Epithelial cell of esophagus (primary cell): ENCODE measurements around the gene PLA2G4E.

Experiments
- DNase-seq: peaks from one replicate; pipeline ENCODE4 v3.0.0; 2010; ENCODE audit warnings: low read depth
- H3K4me3 ChIP-seq: 2 replicates; pipeline ENCODE4 v1.5.1; 2011; ENCODE audit warnings: mild to moderate bottlenecking, low read length, control low read depth
- CTCF ChIP-seq: IDR thresholded peaks from 2 replicates; pipeline ENCODE4 v1.5.1; 2011; ENCODE audit warnings: low read depth, mild to moderate bottlenecking, low read length, control low read depth, inconsistent platforms; ENCODE audit not compliant: insufficient read depth; ENCODE audit errors: missing control alignments

Gene PLA2G4E

DNA sequence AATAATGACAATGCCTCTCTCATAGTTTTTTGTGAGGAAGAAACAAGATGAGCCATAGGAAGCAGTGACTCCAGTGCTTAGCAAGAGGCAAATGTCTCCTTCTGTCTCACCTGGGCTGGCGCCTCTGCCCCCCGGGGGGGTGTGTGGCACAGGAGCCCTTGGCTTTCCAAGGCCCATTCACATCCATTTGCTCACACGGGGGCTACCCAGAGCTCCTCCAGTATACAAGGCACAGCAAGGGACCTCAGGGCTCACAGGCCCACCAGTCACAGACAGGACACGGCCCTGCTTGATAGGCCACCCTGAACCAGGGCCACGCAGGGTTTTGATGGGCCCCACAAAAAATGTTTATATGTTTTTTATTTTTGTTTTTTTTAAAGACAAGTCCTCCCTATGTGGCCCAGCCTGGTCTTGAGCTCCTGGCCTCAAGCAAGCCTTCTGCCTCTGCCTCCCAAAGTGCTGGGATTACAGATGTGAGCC lies 26.6 kb downstream of the PLA2G4E start:
- no peak for TF ChIP-seq CTCF
- H3K4me3 ChIP-seq = no peak overlapping the region
- DNase-seq = no peak

GRCh38 chr15:41993472-41994170 lies 27.2 kb downstream of the PLA2G4E start:
- DNase-seq = no peak
- H3K4me3 ChIP-seq = no peak overlapping the region
- no peak for TF ChIP-seq CTCF

DNA sequence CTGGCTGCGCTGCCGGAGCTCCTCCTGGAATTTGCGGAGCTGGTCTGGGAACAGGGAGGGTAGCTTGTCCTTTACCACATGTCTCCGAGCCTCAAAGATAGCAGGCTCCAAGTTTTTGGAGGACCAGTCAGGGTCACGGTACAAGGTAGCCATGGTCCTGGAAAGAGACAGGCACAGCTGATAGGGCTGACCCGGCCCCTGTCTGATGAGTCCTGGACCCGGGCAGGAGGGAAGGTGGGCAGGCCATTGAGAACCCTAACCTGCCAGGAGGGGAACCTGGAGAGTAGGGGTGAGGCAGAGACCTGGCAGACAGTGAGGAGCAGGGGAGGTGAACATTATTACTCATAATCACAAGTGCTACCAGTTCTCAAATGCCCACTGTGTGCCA lies 28.0 kb downstream of the PLA2G4E start:
- no peak overlapping the region for H3K4me3 ChIP-seq
- no peak for DNase-seq
- TF ChIP-seq CTCF = no peak

- TF ChIP-seq CTCF = no peak
- no peak overlapping the region for H3K4me3 ChIP-seq
- DNase-seq = no peak
These were observed 28.6 kb downstream of the PLA2G4E start for GRCh38 chr15:41992151-41992802.

DNA sequence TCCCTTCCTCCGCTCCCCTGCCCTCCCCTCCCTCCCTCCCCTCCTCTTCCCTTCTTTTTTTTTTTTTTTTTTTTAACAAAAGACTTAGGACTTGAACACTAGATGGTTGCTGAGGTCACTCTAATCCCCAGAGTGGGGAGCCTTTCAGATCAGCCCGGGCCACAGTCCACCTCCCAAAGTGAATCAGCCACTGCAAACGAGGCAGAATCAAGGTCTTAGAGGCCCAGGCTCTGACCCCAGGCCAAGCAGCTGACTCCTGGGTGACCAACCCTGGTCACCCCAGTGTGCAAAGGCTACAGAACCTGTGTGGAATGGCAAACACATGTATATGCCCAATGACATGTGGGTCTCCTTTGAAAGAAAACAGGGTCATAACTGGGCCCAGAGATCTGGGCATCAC lies 30.2 kb downstream of the PLA2G4E start:
- no peak for DNase-seq
- TF ChIP-seq CTCF = no peak
- no peak overlapping the region for H3K4me3 ChIP-seq

DNA sequence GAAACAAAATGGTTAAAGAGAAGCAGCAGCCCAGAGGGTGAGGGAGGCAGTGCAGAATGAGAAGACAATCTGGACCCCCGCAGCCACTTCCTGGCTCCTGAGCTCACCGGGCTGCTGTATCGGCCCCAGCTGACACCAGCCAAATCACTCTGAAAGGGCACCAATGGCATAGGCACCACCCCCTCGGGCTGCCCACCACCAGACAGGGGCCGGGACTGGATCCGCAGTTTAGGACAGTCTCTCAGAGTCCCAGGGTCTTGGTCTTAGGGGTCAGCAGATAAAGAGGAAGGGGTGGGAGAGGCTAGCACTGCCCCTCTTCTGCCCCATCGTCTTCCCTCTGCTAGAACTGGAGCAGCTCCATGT lies 30.6 kb downstream of the PLA2G4E start:
- DNase-seq = no peak
- no peak overlapping the region for H3K4me3 ChIP-seq
- TF ChIP-seq CTCF = no peak
